BJ (cell line): Measurements from ENCODE around the gene FFAR3. TPM values are rescaled to one million over a fixed set of nuclear protein-coding genes. Genes with fewer than 3 reads are reported as not detected.

ENCODE experiments used
- CTCF ChIA-PET: fragments of 350-600 bp; formaldehyde crosslinking; extraction: SDS; loops from one replicate; lab custom pipeline; 2021; ENCODE audit warnings: antibody characterized with exemption, inconsistent platforms; lab: Yijun Ruan, JAX
- POLR2A ChIA-PET: fragments of 300-600 bp; sonication (Branson Sonifier 250); formaldehyde crosslinking; extraction: SDS; loops from one replicate; lab custom pipeline; 2021; ENCODE audit warnings: antibody characterized with exemption; lab: Charles Lee
- DNase-seq: peaks from one replicate; pipeline ENCODE4 v3.0.0-alpha.2; 2011; ENCODE audit warnings: low read depth
- H3K27me3 ChIP-seq: 2 replicates; pipeline ENCODE4 v1.6.0; 2011; ENCODE audit warnings: low read length; ENCODE audit not compliant: control insufficient read depth, insufficient read depth
- H3K36me3 ChIP-seq: 2 replicates; pipeline ENCODE4 v1.5.1; 2011; ENCODE audit warnings: low read length; ENCODE audit not compliant: control insufficient read depth, insufficient read depth
- H3K4me3 ChIP-seq: 2 replicates; pipeline ENCODE4 v1.5.1; 2011; ENCODE audit warnings: low read depth, mild to moderate bottlenecking, control low read depth, low read length
- CTCF ChIP-seq: IDR thresholded peaks from 2 replicates; pipeline ENCODE4 v1.5.1; 2011; ENCODE audit warnings: low read depth, mild to moderate bottlenecking, control low read depth, inconsistent platforms, low read length, moderate library complexity; ENCODE audit not compliant: insufficient read depth
- polyA plus RNA-seq: library from polyadenylated mRNA; depleted of rRNA; stranded (reverse); fragments of >200 nt; gene quantifications from 2 replicates; pipeline ENCODE4 v1.2.3, GENCODE V29; 2011

FFAR3 gene
- polyA plus RNA-seq, 1 experiment: not detected

GRCh38 chr19:35331551-35332214 is 26.6 kb upstream of the FFAR3 start:
- POLR2A ChIA-PET: no interaction called here
- CTCF ChIA-PET: interaction anchor here (0.6 to 1.0 kb wide), 2 partner anchors 14 to 21 kb away, joined by 3 to 4 read pairs; no protein-coding TSS in a partner anchor
- TF ChIP-seq CTCF: no peak
- no peaks in the 10 kb centered on the region for H3K36me3 ChIP-seq
- H3K27me3 ChIP-seq: peaks cover 3% of the 10 kb centered on the region
- DNase-seq: no peak
- no peak overlapping the region for H3K4me3 ChIP-seq

- TF ChIP-seq CTCF: no peak
- no peak for DNase-seq
- ChIA-PET POLR2A (no interaction called here), CTCF (interaction anchor here (1.0 kb wide), 1 partner anchor 20 kb away, joined by 4 read pairs; no protein-coding TSS in a partner anchor)
- no peak overlapping the region for H3K4me3 ChIP-seq
- peaks cover 3% of the 10 kb centered on the region; the same call in 1 of the 2 replicates for H3K27me3 ChIP-seq
- H3K36me3 ChIP-seq: no peaks in the 10 kb centered on the region
Measured at GRCh38 chr19:35332817-35333216, 25.4 kb upstream of the FFAR3 start.

- TF ChIP-seq CTCF: no peak
- H3K27me3 ChIP-seq: peaks cover 3% of the 10 kb centered on the region; the same call in 1 of the 2 replicates
- ChIA-PET CTCF (interaction anchor here (1.4 kb wide), 1 partner anchor 19 kb away, joined by 6 read pairs; no protein-coding TSS in a partner anchor), POLR2A (no interaction called here)
- no peaks in the 10 kb centered on the region for H3K36me3 ChIP-seq
- DNase-seq: no peak
- H3K4me3 ChIP-seq: no peak overlapping the region
Measured at GRCh38 chr19:35334144-35334753, 24.0 kb upstream of the FFAR3 start.

- ChIA-PET CTCF (interaction anchor here (1.6 kb wide), 1 partner anchor 17 kb away, joined by 3 read pairs; no protein-coding TSS in a partner anchor), POLR2A (no interaction called here)
Measured at GRCh38 chr19:35336166-35336955, 21.9 kb upstream of the FFAR3 start.

More at GRCh38 chr19:35336166-35336955, 21.9 kb upstream of the FFAR3 start:
- no peak overlapping the region for H3K4me3 ChIP-seq
- TF ChIP-seq CTCF: no peak
- H3K36me3 ChIP-seq: no peaks in the 10 kb centered on the region
- no peak for DNase-seq
- H3K27me3 ChIP-seq: peaks cover 2% of the 10 kb centered on the region; the same call in 1 of the 2 replicates
